SK-N-SH treated with all-trans-retinoic acid at 6 μM for 48 hours (cell line): ENCODE data around the gene PCDHGB6.
"Not testable (repeated sequence)": the region's sequence is repeated elsewhere in the genome, so short reads cannot be mapped to it uniquely, and the experiment has no call there.

Experiments
- ATAC-seq: fragments of 200-7000 bp; cut with Tn5 transposase; 3 replicates; pipeline ENCODE4 v1.9.1; 2020; ENCODE audit warnings: mild to moderate bottlenecking, moderate library complexity
- BACH2 ChIP-seq: fragments of 250-450 bp; sonication (Bioruptor Pico); IDR thresholded peaks from 2 replicates; pipeline ENCODE4 v1.9.0; 2021; ENCODE audit warnings: mild to moderate bottlenecking, borderline replicate concordance
- CSDC2 ChIP-seq: fragments of 250-450 bp; sonication (Bioruptor Pico); IDR thresholded peaks from 2 replicates; pipeline ENCODE4 v1.5.0; 2020; ENCODE audit warnings: mild to moderate bottlenecking, moderate library complexity
- ESRRG ChIP-seq: fragments of 250-450 bp; sonication (Bioruptor Pico); IDR thresholded peaks from 2 replicates; pipeline ENCODE4 v1.6.1; 2021; ENCODE audit warnings: mild to moderate bottlenecking
- ISL1 ChIP-seq: fragments of 250-450 bp; sonication (Bioruptor Pico); IDR thresholded peaks from 2 replicates; pipeline ENCODE4 v2.1.2; 2022; ENCODE audit warnings: mild to moderate bottlenecking, moderate library complexity
- OSR1 ChIP-seq: fragments of 250-450 bp; sonication (Bioruptor Pico); IDR thresholded peaks from 2 replicates; pipeline ENCODE4 v1.8.0; 2022; ENCODE audit warnings: moderate library complexity, mild to moderate bottlenecking, inconsistent platforms
- RARB ChIP-seq: fragments of 250-450 bp; sonication (Bioruptor Pico); IDR thresholded peaks from 2 replicates; pipeline ENCODE4 v1.8.0; 2021; ENCODE audit warnings: mild to moderate bottlenecking, moderate library complexity
- TCF4 ChIP-seq: fragments of 250-450 bp; sonication (Bioruptor Pico); IDR thresholded peaks from 2 replicates; pipeline ENCODE4 v1.8.0; 2021; ENCODE audit warnings: mild to moderate bottlenecking, moderate library complexity, borderline replicate concordance
- TOX ChIP-seq: fragments of 250-450 bp; sonication (Bioruptor Pico); IDR thresholded peaks from 2 replicates; pipeline ENCODE4 v1.8.0; 2021; ENCODE audit warnings: mild to moderate bottlenecking, moderate library complexity, borderline replicate concordance
- ZC3H10 ChIP-seq: fragments of 250-450 bp; sonication (Bioruptor Pico); IDR thresholded peaks from 2 replicates; pipeline ENCODE4 v1.5.1; 2021; ENCODE audit warnings: mild to moderate bottlenecking, moderate library complexity
- ZFP3 ChIP-seq: fragments of 250-450 bp; sonication (Bioruptor Pico); IDR thresholded peaks from 2 replicates; pipeline ENCODE4 v1.5.0; 2020; ENCODE audit warnings: mild to moderate bottlenecking, moderate library complexity
- ZFP30 ChIP-seq: fragments of 450-650 bp; formaldehyde crosslinking; IDR thresholded peaks from 2 replicates; pipeline ENCODE4 v1.5.0; 2022; ENCODE audit warnings: mild to moderate bottlenecking, moderate library complexity
- ZNF565 ChIP-seq: fragments of 450-650 bp; formaldehyde crosslinking; conservative IDR thresholded peaks from 2 replicates; pipeline ENCODE4 v1.5.0; 2020; ENCODE audit warnings: low read depth, mild to moderate bottlenecking, moderate library complexity
- ZNF70 ChIP-seq: fragments of 450-650 bp; formaldehyde crosslinking; IDR thresholded peaks from 2 replicates; pipeline ENCODE4 v1.5.0; 2020; ENCODE audit warnings: mild to moderate bottlenecking, moderate library complexity
- ZNF8 ChIP-seq: fragments of 450-650 bp; formaldehyde crosslinking; IDR thresholded peaks from 2 replicates; pipeline ENCODE4 v1.5.0; 2020; ENCODE audit warnings: mild to moderate bottlenecking, moderate library complexity
- TF ChIP-seq, protein P1 (sequence below): fragments of 250-450 bp; sonication (Bioruptor Pico); IDR thresholded peaks from 2 replicates; pipeline ENCODE4 v1.8.0; 2021; ENCODE audit warnings: low read depth, mild to moderate bottlenecking, moderate library complexity, borderline replicate concordance
- TF ChIP-seq, protein P2 (sequence below): fragments of 250-450 bp; sonication (Bioruptor Pico); IDR thresholded peaks from 2 replicates; pipeline ENCODE4 v1.8.0; 2020; ENCODE audit warnings: mild to moderate bottlenecking, moderate library complexity, borderline replicate concordance
- TF ChIP-seq, protein P3 (sequence below): fragments of 250-450 bp; sonication (Bioruptor Pico); IDR thresholded peaks from 2 replicates; pipeline ENCODE4 v1.5.0; 2020; ENCODE audit warnings: mild to moderate bottlenecking, moderate library complexity

PCDHGB6 gene

DNA sequence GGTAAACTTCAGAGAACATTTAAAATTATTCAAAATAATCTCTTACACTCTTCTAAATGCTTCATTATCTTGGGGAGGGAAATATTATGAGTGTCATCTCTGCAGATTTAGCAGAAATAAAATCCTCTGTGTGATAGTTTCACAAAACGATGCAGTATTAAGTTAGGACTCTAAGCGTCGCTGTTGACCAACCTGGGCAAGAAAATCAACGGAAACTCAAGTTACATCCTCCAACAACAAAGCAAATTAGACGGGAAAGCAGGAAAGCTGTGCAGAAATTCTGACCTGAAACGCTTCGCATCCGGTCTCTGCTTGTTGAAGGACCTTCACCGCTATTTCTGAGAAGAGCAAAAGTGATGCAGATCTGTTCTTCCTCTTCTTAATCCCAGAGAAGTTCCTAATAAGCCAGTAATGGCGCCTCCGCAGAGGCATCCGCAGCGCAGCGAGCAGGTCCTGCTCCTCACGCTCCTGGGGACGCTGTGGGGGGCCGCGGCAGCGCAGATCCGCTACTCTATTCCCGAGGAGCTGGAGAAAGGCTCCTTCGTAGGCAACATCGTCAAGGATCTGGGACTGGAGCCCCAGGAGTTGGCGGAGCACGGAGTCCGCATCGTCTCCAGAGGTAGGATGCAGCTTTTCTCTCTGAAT is 34.0 kb upstream of the PCDHGB6 start, which contains the start of gene PCDHGA6:
PCDHGA6 (plus strand) TSS at position 219 of the 645 bp plus-strand sequence; CDS start at position 412, 193 bp downstream.
- no peak for TF ChIP-seq ZNF8 (CRISPR knock-in tag)
- no peak for TF ChIP-seq OSR1
- TF ChIP-seq CSDC2 (CRISPR knock-in tag), result no peak
- TF ChIP-seq ESRRG, result no peak
- TF ChIP-seq ZNF70, result no peak
- no peak for TF ChIP-seq ZFP30
- no peak for TF ChIP-seq ISL1
- TF ChIP-seq BACH2 (CRISPR knock-in tag), result no peak
- TF ChIP-seq ZFP3, result no peak
- no peak for TF ChIP-seq TOX (CRISPR knock-in tag)
- TF ChIP-seq ZC3H10, result no peak
- TF ChIP-seq, protein P1, sequence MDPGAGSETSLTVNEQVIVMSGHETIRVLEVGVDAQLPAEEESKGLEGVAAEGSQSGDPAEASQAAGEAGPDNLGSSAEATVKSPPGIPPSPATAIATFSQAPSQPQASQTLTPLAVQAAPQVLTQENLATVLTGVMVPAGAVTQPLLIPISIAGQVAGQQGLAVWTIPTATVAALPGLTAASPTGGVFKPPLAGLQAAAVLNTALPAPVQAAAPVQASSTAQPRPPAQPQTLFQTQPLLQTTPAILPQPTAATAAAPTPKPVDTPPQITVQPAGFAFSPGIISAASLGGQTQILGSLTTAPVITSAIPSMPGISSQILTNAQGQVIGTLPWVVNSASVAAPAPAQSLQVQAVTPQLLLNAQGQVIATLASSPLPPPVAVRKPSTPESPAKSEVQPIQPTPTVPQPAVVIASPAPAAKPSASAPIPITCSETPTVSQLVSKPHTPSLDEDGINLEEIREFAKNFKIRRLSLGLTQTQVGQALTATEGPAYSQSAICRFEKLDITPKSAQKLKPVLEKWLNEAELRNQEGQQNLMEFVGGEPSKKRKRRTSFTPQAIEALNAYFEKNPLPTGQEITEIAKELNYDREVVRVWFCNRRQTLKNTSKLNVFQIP (CRISPR knock-in tag), result no peak
- no peak for ATAC-seq

DNA sequence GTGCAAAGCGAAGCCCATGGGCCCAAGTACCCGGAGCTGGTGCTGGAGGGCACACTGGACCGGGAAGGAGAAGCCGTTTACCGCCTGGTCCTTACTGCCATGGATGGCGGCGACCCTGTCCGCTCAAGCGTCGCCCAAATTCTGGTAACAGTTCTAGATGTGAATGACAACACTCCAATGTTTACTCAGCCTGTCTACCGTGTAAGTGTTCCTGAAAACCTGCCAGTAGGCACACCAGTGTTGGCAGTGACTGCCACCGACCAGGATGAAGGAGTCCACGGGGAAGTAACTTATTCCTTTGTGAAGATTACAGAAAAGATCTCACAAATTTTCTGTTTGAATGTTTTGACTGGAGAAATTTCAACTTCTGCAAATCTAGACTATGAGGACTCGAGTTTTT is 33.2 kb upstream of the PCDHGB6 start:
- ATAC-seq, result no peak
- TF ChIP-seq ZFP3 (no peak), OSR1 (no peak), BACH2 (CRISPR knock-in tag) (no peak), ISL1 (no peak)
- TF ChIP-seq, protein P2, sequence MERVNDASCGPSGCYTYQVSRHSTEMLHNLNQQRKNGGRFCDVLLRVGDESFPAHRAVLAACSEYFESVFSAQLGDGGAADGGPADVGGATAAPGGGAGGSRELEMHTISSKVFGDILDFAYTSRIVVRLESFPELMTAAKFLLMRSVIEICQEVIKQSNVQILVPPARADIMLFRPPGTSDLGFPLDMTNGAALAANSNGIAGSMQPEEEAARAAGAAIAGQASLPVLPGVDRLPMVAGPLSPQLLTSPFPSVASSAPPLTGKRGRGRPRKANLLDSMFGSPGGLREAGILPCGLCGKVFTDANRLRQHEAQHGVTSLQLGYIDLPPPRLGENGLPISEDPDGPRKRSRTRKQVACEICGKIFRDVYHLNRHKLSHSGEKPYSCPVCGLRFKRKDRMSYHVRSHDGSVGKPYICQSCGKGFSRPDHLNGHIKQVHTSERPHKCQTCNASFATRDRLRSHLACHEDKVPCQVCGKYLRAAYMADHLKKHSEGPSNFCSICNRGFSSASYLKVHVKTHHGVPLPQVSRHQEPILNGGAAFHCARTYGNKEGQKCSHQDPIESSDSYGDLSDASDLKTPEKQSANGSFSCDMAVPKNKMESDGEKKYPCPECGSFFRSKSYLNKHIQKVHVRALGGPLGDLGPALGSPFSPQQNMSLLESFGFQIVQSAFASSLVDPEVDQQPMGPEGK, result no peak
- TF ChIP-seq, protein P1 (CRISPR knock-in tag), result no peak
- TF ChIP-seq, all 23 proteins: peak for 0

DNA sequence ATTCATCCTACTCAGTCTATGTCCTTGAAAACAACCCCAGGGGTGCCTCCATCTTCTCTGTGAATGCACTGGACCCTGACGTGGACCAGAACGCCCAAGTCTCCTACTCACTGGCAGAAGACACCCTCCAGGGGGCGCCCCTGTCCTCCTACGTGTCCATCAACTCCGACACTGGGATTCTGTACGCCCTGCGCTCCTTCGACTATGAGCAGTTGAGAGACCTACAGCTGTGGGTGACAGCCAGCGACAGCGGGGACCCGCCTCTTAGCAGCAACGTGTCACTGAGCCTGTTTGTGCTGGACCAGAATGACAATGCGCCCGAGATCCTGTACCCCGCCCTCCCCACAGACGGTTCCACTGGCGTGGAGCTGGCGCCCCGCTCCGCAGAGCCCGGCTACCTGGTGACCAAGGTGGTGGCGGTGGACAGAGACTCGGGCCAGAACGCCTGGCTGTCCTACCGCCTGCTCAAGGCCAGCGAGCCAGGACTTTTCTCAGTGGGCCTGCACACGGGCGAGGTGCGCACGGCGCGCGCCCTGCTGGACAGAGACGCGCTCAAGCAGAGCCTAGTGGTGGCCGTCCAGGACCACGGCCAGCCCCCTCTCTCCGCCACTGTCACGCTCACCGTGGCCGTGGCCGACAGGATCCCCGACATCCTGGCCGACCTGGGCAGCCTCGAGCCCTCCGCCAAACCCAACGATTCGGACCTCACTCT is 32.2 kb upstream of the PCDHGB6 start:
- not testable (repeated sequence) for ATAC-seq

DNA sequence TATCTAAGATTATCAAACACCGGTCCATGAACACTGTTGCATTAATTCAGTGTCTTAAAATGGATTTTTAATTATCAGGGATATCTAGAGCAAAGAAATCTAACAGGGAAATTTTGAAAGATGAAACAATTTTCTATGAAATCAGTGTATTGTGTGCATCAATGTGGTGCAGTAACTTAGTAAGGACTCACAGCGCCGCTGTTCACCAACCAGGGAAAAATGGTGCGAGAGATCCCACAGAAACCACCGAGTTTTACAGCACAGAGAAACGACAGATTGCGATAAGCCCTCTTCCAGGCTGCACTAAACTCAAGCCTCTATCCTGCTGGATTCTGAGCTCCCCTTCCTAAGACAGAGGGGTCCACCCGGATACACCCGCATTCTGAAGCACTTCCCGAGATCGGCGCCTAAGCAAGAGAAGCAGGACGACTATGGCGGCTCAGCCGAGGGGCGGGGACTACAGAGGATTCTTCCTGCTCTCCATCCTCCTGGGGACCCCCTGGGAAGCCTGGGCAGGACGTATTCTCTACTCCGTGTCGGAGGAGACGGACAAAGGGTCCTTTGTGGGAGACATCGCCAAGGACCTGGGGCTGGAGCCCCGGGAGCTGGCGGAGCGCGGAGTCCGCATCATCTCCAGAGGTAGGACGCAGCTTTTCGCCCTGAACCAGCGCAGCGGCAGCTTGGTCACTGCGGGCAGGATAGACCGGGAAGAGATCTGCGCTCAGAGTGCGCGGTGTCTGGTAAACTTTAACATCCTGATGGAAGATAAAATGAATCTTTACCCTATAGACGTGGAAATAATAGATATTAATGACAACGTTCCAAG is 25.1 kb upstream of the PCDHGB6 start, which contains the start of gene PCDHGA7:
PCDHGA7 (plus strand) TSS at position 274 of the 826 bp plus-strand sequence; CDS start at position 432, 158 bp downstream.
- TF ChIP-seq ZNF70 (no peak), OSR1 (no peak), RARB (CRISPR knock-in tag) (no peak), ZNF565 (no peak), ZFP30 (no peak), TCF4 (no peak)
- TF ChIP-seq, protein P3, sequence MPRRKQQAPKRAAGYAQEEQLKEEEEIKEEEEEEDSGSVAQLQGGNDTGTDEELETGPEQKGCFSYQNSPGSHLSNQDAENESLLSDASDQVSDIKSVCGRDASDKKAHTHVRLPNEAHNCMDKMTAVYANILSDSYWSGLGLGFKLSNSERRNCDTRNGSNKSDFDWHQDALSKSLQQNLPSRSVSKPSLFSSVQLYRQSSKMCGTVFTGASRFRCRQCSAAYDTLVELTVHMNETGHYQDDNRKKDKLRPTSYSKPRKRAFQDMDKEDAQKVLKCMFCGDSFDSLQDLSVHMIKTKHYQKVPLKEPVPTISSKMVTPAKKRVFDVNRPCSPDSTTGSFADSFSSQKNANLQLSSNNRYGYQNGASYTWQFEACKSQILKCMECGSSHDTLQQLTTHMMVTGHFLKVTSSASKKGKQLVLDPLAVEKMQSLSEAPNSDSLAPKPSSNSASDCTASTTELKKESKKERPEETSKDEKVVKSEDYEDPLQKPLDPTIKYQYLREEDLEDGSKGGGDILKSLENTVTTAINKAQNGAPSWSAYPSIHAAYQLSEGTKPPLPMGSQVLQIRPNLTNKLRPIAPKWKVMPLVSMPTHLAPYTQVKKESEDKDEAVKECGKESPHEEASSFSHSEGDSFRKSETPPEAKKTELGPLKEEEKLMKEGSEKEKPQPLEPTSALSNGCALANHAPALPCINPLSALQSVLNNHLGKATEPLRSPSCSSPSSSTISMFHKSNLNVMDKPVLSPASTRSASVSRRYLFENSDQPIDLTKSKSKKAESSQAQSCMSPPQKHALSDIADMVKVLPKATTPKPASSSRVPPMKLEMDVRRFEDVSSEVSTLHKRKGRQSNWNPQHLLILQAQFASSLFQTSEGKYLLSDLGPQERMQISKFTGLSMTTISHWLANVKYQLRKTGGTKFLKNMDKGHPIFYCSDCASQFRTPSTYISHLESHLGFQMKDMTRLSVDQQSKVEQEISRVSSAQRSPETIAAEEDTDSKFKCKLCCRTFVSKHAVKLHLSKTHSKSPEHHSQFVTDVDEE, result no peak
- peak; percentile 97 for ATAC-seq
